ENCODE results near the gene CAPN10.

- TF ChIP-seq, protein P1, sequence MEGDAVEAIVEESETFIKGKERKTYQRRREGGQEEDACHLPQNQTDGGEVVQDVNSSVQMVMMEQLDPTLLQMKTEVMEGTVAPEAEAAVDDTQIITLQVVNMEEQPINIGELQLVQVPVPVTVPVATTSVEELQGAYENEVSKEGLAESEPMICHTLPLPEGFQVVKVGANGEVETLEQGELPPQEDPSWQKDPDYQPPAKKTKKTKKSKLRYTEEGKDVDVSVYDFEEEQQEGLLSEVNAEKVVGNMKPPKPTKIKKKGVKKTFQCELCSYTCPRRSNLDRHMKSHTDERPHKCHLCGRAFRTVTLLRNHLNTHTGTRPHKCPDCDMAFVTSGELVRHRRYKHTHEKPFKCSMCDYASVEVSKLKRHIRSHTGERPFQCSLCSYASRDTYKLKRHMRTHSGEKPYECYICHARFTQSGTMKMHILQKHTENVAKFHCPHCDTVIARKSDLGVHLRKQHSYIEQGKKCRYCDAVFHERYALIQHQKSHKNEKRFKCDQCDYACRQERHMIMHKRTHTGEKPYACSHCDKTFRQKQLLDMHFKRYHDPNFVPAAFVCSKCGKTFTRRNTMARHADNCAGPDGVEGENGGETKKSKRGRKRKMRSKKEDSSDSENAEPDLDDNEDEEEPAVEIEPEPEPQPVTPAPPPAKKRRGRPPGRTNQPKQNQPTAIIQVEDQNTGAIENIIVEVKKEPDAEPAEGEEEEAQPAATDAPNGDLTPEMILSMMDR (IDR thresholded peaks at IDR 0.05 in 4 of 5, conservative IDR thresholded peaks at IDR 0.05 in 1 of 5) = no peak
- TF ChIP-seq POLR2A (IDR thresholded peaks at IDR 0.05) = no peak
These were observed 14.1 kb upstream of the CAPN10 start for GRCh38 chr2:240572141-240573031.
